Caco-2 (cell line): ENCODE data around the gene SPPL2B. TPM values are rescaled to one million over a fixed set of nuclear protein-coding genes. Genes with fewer than 3 reads are reported as not detected.

Experiments used
- BruUV-seq: library from RNA; stranded (reverse); fragments of 400-500 nt; replicated peaks from 2 replicates; lab custom pipeline; 2021; lab: Mats Ljungman, UMichigan
- CTCF ChIA-PET: fragments of 300-600 bp; sonication (Branson Sonifier 250); formaldehyde crosslinking; loops from one replicate; lab custom pipeline; 2022; ENCODE audit warnings: antibody characterized with exemption; lab: Charles Lee
- POLR2A ChIA-PET: fragments of 300-600 bp; sonication (Branson Sonifier 250); formaldehyde crosslinking; loops from one replicate; lab custom pipeline; 2022; ENCODE audit warnings: antibody characterized with exemption; lab: Charles Lee
- DNase-seq, 2 experiments: peaks; one replicate each; pipeline versions ENCODE4 v3.0.0 to v3.0.0-alpha.2; 2020 to 2022
- H3K27me3 ChIP-seq: replicated peaks from 2 replicates; pipeline ENCODE4 v1.6.0; 2011; ENCODE audit warnings: low read length; ENCODE audit not compliant: control insufficient read depth, insufficient read depth
- H3K36me3 ChIP-seq: 2 replicates; pipeline ENCODE4 v1.5.1; 2011; ENCODE audit warnings: low read length; ENCODE audit not compliant: control insufficient read depth, insufficient read depth
- H3K4me1 ChIP-seq: fragments of 250-450 bp; sonication (Bioruptor Pico); 2 replicates; pipeline ENCODE4 v1.5.1; 2020; ENCODE audit warnings: mild to moderate bottlenecking
- H3K4me3 ChIP-seq: 2 replicates; pipeline ENCODE4 v1.5.1; 2011; ENCODE audit warnings: low read depth, mild to moderate bottlenecking, control low read depth, low read length
- H3K9me3 ChIP-seq: fragments of 250-450 bp; sonication (Bioruptor Pico); 2 replicates; pipeline ENCODE4 v1.5.1; 2020; ENCODE audit warnings: mild to moderate bottlenecking, moderate library complexity
- H3K27ac Mint-ChIP-seq: one replicate; pipeline ENCODE4 v1.8.0; 2022; ENCODE audit warnings: mixed read lengths; ENCODE audit not compliant: unreplicated experiment
- H3K27me3 Mint-ChIP-seq: one replicate; pipeline ENCODE4 v1.8.0; 2022; ENCODE audit warnings: mixed read lengths; ENCODE audit not compliant: insufficient read depth, unreplicated experiment
- H3K36me3 Mint-ChIP-seq: one replicate; pipeline ENCODE4 v1.8.0; 2022; ENCODE audit warnings: mild to moderate bottlenecking, mixed read lengths; ENCODE audit not compliant: insufficient read depth, unreplicated experiment
- H3K4me1 Mint-ChIP-seq: one replicate; pipeline ENCODE4 v1.8.0; 2022; ENCODE audit warnings: low read depth, mixed read lengths; ENCODE audit not compliant: unreplicated experiment
- H3K4me3 Mint-ChIP-seq: one replicate; pipeline ENCODE4 v1.8.0; 2022; ENCODE audit warnings: mild to moderate bottlenecking, moderate library complexity, mixed read lengths; ENCODE audit not compliant: unreplicated experiment
- H3K9me3 Mint-ChIP-seq: one replicate; pipeline ENCODE4 v1.8.0; 2022; ENCODE audit warnings: mixed read lengths; ENCODE audit not compliant: unreplicated experiment
- intact Hi-C: fragments of 100-400 bp; cut with micrococcal nuclease; formaldehyde crosslinking; loops from one replicate; pipeline ENCODE4 v1.10.0; 2022; ENCODE audit not compliant: unreplicated experiment
- total RNA-seq: library from RNA; stranded (reverse); gene quantifications from 2 replicates; pipeline ENCODE4 v1.2.3, GENCODE V29; 2022
- TF ChIP-seq, protein P1 (sequence below), 2 experiments: fragments of 200-600 bp in 1 of 2; IDR thresholded peaks; 1 replicate in 1 of 2; 2 replicates in 1 of 2; pipeline versions ENCODE4 v1.5.1 to v1.8.0; 2011 to 2022; ENCODE audit warnings: antibody characterized with exemption in 1 of 2, control low read depth in 1 of 2, inconsistent platforms in 1 of 2, low read depth in 1 of 2, low read length in 1 of 2, mild to moderate bottlenecking in 1 of 2, moderate library complexity in 1 of 2; ENCODE audit not compliant: insufficient read depth in 1 of 2, severe bottlenecking in 1 of 2, unreplicated experiment in 1 of 2

Gene SPPL2B
- total RNA-seq, 1 experiment from 2014 or later: 92.3 TPM

- TF ChIP-seq, protein P1, sequence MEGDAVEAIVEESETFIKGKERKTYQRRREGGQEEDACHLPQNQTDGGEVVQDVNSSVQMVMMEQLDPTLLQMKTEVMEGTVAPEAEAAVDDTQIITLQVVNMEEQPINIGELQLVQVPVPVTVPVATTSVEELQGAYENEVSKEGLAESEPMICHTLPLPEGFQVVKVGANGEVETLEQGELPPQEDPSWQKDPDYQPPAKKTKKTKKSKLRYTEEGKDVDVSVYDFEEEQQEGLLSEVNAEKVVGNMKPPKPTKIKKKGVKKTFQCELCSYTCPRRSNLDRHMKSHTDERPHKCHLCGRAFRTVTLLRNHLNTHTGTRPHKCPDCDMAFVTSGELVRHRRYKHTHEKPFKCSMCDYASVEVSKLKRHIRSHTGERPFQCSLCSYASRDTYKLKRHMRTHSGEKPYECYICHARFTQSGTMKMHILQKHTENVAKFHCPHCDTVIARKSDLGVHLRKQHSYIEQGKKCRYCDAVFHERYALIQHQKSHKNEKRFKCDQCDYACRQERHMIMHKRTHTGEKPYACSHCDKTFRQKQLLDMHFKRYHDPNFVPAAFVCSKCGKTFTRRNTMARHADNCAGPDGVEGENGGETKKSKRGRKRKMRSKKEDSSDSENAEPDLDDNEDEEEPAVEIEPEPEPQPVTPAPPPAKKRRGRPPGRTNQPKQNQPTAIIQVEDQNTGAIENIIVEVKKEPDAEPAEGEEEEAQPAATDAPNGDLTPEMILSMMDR (IDR thresholded peaks at IDR 0.05; ENCODE audit: insufficient read depth in 1 of 2, low read depth in 1 of 2, low read length in 1 of 2, severe bottlenecking in 1 of 2, unreplicated experiment in 1 of 2): no peak
- H3K36me3 Mint-ChIP-seq: peaks cover 5% of the 10 kb centered on the region
- POLR2A ChIA-PET: no interaction called here
- H3K4me3 Mint-ChIP-seq: no peak overlapping the region
- intact Hi-C loops: no loop called here
- Histone ChIP-seq H3K4me1 (no peaks in the 10 kb centered on the region), H3K27me3 (no peaks in the 10 kb centered on the region), H3K36me3 (no peaks in the 10 kb centered on the region), H3K4me3 (no peak overlapping the region), H3K9me3 (no peaks in the 10 kb centered on the region)
- DNase-seq: no peak
- H3K27ac Mint-ChIP-seq: no peak overlapping the region
- H3K9me3 Mint-ChIP-seq: no peaks in the 10 kb centered on the region
- no TSS peak for BruUV-seq
- CTCF ChIA-PET: interaction anchor here (0.6 kb wide), 1 partner anchor 74 kb away, joined by 3 read pairs; no protein-coding TSS in a partner anchor
- no peaks in the 10 kb centered on the region for H3K4me1 Mint-ChIP-seq
- no peaks in the 10 kb centered on the region for H3K27me3 Mint-ChIP-seq
Observed at GRCh38 chr19:2362046-2362969, 33.8 kb downstream of the SPPL2B start.

GRCh38 chr19:2362970-2363300, 34.5 kb downstream of the SPPL2B start:
- no peaks in the 10 kb centered on the region for H3K27me3 Mint-ChIP-seq
- no peak for DNase-seq
- no peak overlapping the region for H3K4me3 Mint-ChIP-seq
- no TSS peak for BruUV-seq
- Histone ChIP-seq H3K36me3 (no peaks in the 10 kb centered on the region), H3K9me3 (no peaks in the 10 kb centered on the region), H3K4me1 (no peaks in the 10 kb centered on the region), H3K4me3 (no peak overlapping the region), H3K27me3 (no peaks in the 10 kb centered on the region)
- no peaks in the 10 kb centered on the region for H3K9me3 Mint-ChIP-seq
- peaks cover under 1% of the 10 kb centered on the region for H3K4me1 Mint-ChIP-seq
- intact Hi-C loops: no loop called here
- TF ChIP-seq, protein P1 (IDR thresholded peaks at IDR 0.05; ENCODE audit: insufficient read depth in 1 of 2, low read depth in 1 of 2, low read length in 1 of 2, severe bottlenecking in 1 of 2, unreplicated experiment in 1 of 2): no peak
- ChIA-PET POLR2A (no interaction called here), CTCF (interaction anchor here (0.6 kb wide), 1 partner anchor 74 kb away, joined by 3 read pairs; no protein-coding TSS in a partner anchor)
- no peak overlapping the region for H3K27ac Mint-ChIP-seq
- H3K36me3 Mint-ChIP-seq: peaks cover 5% of the 10 kb centered on the region

DNA sequence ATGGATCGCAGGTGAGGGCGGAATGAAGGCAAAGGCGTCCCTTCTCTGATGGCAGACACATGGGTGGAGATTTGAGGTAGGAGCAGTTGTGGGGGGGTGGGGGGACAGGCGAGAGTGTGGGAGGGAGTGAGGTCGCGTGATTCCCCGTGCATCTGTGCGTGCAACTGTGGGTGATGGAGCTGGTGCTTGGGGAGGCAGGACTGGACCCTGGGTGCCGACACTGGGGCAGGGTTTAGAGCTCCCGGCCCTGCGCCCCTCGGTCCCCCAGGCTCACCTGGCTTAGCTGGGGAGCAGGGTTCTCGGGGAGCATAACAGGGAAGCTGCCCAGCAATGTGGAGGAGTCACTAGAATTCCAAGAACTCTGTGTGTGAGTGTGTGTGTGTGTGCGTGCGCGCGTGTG, 34.9 kb downstream of the SPPL2B start:
- BruUV-seq: no TSS peak

More for the DNA sequence above, 34.9 kb downstream of the SPPL2B start:
- H3K4me1 Mint-ChIP-seq: peaks cover 5% of the 10 kb centered on the region
- H3K4me3 ChIP-seq: no peak overlapping the region
- H3K9me3 ChIP-seq: no peaks in the 10 kb centered on the region
- no peaks in the 10 kb centered on the region for H3K4me1 ChIP-seq
- DNase-seq: no peak
- no peaks in the 10 kb centered on the region for H3K27me3 ChIP-seq
- intact Hi-C loops: no loop called here
- ChIA-PET POLR2A (no interaction called here), CTCF (no interaction called here)
- no peaks in the 10 kb centered on the region for H3K27me3 Mint-ChIP-seq
- H3K9me3 Mint-ChIP-seq: no peaks in the 10 kb centered on the region
- peaks cover 10% of the 10 kb centered on the region for H3K36me3 Mint-ChIP-seq
- H3K36me3 ChIP-seq: no peaks in the 10 kb centered on the region
- TF ChIP-seq, protein P1 (IDR thresholded peaks at IDR 0.05; ENCODE audit: insufficient read depth in 1 of 2, low read depth in 1 of 2, low read length in 1 of 2, severe bottlenecking in 1 of 2, unreplicated experiment in 1 of 2): no peak
- H3K4me3 Mint-ChIP-seq: no peak overlapping the region
- no peak overlapping the region for H3K27ac Mint-ChIP-seq
